Astrocyte (in vitro differentiated cells and primary cell): ENCODE measurements around the gene ETV1. TPM values are rescaled to one million over a fixed set of nuclear protein-coding genes. Genes with fewer than 3 reads are reported as not detected.
A peak's percentile ranks its signal among the peaks of the same experiment; 100 is the strongest.

Experiments
- DNase-seq: peaks from one replicate; pipeline ENCODE4 v3.0.0-alpha.2; 2010; ENCODE audit warnings: low read depth
- FAIRE-seq: peaks from 2 replicates; lab custom pipeline; 2011; peaks lifted over from hg19 to GRCh38; lab: Jason Lieb, UNC
- H2AFZ ChIP-seq: 2 replicates; pipeline ENCODE4 v1.6.0; 2012; ENCODE audit warnings: low read depth, low read length, inconsistent platforms
- H3K27ac ChIP-seq: 2 replicates; pipeline ENCODE4 v1.5.1; 2011; ENCODE audit warnings: low read depth, low read length, inconsistent platforms
- H3K27me3 ChIP-seq: 2 replicates; pipeline ENCODE4 v1.6.0; 2011; ENCODE audit warnings: low read length, inconsistent platforms; ENCODE audit not compliant: insufficient read depth
- H3K36me3 ChIP-seq: 2 replicates; pipeline ENCODE4 v1.5.1; 2011; ENCODE audit warnings: low read length, inconsistent platforms; ENCODE audit not compliant: insufficient read depth
- H3K4me1 ChIP-seq: 2 replicates; pipeline ENCODE4 v1.5.1; 2011; ENCODE audit warnings: low read length, inconsistent platforms; ENCODE audit not compliant: insufficient read depth
- H3K4me2 ChIP-seq: 2 replicates; pipeline ENCODE4 v1.6.0; 2012; ENCODE audit warnings: low read length, inconsistent platforms
- H3K4me3 ChIP-seq: 2 replicates; pipeline ENCODE4 v1.5.1; 2011; ENCODE audit warnings: low read depth, mild to moderate bottlenecking, low read length, inconsistent platforms; ENCODE audit not compliant: insufficient read depth
- H3K79me2 ChIP-seq: 2 replicates; pipeline ENCODE4 v1.6.0; 2012; ENCODE audit warnings: mild to moderate bottlenecking, low read length, inconsistent platforms; ENCODE audit not compliant: insufficient read depth
- H3K9ac ChIP-seq: 2 replicates; pipeline ENCODE4 v1.6.0; 2012; ENCODE audit warnings: mild to moderate bottlenecking, low read length, inconsistent platforms
- H3K9me3 ChIP-seq: 2 replicates; pipeline ENCODE4 v1.5.1; 2012; ENCODE audit warnings: low read depth, mild to moderate bottlenecking, low read length, inconsistent platforms; ENCODE audit not compliant: insufficient read depth
- H4K20me1 ChIP-seq: 2 replicates; pipeline ENCODE4 v1.6.0; 2012; ENCODE audit warnings: low read length, inconsistent platforms; ENCODE audit not compliant: insufficient read depth
- H3K27ac Mint-ChIP-seq: one replicate; pipeline ENCODE4 v1.8.0; 2021; ENCODE audit warnings: mild to moderate bottlenecking, mixed read lengths; ENCODE audit not compliant: unreplicated experiment
- H3K27me3 Mint-ChIP-seq: one replicate; pipeline ENCODE4 v1.8.0; 2021; ENCODE audit warnings: low read depth, mixed read lengths; ENCODE audit not compliant: unreplicated experiment
- H3K36me3 Mint-ChIP-seq: one replicate; pipeline ENCODE4 v1.8.0; 2021; ENCODE audit warnings: low read depth, mixed read lengths; ENCODE audit not compliant: unreplicated experiment
- H3K4me1 Mint-ChIP-seq: one replicate; pipeline ENCODE4 v1.8.0; 2021; ENCODE audit warnings: low read depth, mixed read lengths; ENCODE audit not compliant: unreplicated experiment
- H3K4me3 Mint-ChIP-seq: one replicate; pipeline ENCODE4 v1.8.0; 2021; ENCODE audit warnings: mild to moderate bottlenecking, moderate library complexity, mixed read lengths; ENCODE audit not compliant: unreplicated experiment
- H3K9me3 Mint-ChIP-seq: one replicate; pipeline ENCODE4 v1.8.0; 2021; ENCODE audit warnings: mild to moderate bottlenecking, mixed read lengths; ENCODE audit not compliant: unreplicated experiment
- CTCF ChIP-seq: IDR thresholded peaks from 2 replicates; pipeline ENCODE4 v1.5.1; 2011; ENCODE audit warnings: low read depth, mild to moderate bottlenecking, inconsistent platforms, low read length, moderate library complexity; ENCODE audit not compliant: insufficient read depth
- EZH2 ChIP-seq: IDR thresholded peaks from 2 replicates; pipeline ENCODE4 v1.6.1; 2012; ENCODE audit warnings: mild to moderate bottlenecking, low read length, inconsistent platforms; ENCODE audit not compliant: insufficient read depth
- total RNA-seq: library from RNA; stranded (reverse); gene quantifications from 2 replicates; pipeline ENCODE4 v1.2.1, GENCODE V29; 2021

The ETV1 gene
- total RNA-seq, 1 donor from 2014 or later, result 12.6 TPM

- H3K27ac ChIP-seq, result no peak overlapping the region
- H3K36me3 Mint-ChIP-seq, result no peaks in the 10 kb centered on the region
- H3K4me2 ChIP-seq, result no peak overlapping the region
- no peak overlapping the region for H2AFZ ChIP-seq
- peaks cover 4% of the 10 kb centered on the region for H3K4me1 ChIP-seq
- H3K27me3 Mint-ChIP-seq, result no peaks in the 10 kb centered on the region
- no peak overlapping the region for H3K27ac Mint-ChIP-seq
- H3K9ac ChIP-seq, result no peak overlapping the region
- H3K4me3 ChIP-seq, result no peak overlapping the region
- no peaks in the 10 kb centered on the region for H3K9me3 ChIP-seq
- H3K79me2 ChIP-seq, result no peaks in the 10 kb centered on the region
- DNase-seq, result no peak
- no peaks in the 10 kb centered on the region for H3K9me3 Mint-ChIP-seq
- H3K27me3 ChIP-seq, result no peaks in the 10 kb centered on the region
- H3K4me3 Mint-ChIP-seq, result no peak overlapping the region
- no peaks in the 10 kb centered on the region for H3K36me3 ChIP-seq
- peaks cover 11% of the 10 kb centered on the region for H3K4me1 Mint-ChIP-seq
- H4K20me1 ChIP-seq, result no peaks in the 10 kb centered on the region
- TF ChIP-seq EZH2, result no peak
- TF ChIP-seq CTCF, result no peak
- no peak for FAIRE-seq
Observed at GRCh38 chr7:13949445-13949844, 40.0 kb downstream of the ETV1 start.

DNA sequence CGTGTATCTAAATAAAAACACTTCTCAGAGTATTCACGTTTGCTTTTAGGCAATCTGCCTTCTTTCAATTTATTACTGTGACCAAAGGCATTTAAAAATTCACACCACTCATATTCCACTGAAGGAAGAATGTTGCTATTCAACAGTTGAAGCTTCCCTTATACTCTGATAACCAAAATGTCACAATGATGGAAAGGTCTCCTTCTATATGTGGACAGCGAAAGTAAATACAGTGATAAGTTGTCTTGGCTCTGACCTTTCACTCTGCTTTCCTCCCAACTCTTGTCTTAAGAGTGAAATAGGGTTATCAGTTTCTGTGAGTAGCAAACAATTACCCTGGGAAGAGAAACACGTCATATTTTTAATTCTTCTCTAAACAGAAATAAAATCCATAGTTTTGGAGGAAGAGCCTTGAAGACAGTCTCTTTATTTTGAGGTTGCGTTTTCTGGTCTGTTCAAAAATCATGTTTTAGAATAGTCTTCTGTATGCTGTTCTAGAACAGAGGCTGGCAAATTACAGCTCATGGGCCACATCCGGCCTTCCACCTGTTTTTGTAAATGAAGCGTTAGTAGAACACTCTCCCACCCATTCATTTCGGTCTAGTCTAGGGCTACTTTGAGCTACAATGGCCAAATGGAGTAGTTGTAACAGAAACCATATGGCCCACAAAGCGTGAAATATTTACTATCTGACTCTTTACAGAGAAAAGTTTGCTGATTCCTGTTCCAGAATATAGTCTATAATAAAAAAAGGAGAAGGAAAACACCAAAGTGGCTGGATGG is 41.3 kb downstream of the ETV1 start:
- no peak overlapping the region for H3K4me2 ChIP-seq
- H4K20me1 ChIP-seq, result no peaks in the 10 kb centered on the region
- H3K4me3 Mint-ChIP-seq, result no peak overlapping the region
- H3K27me3 ChIP-seq, result no peaks in the 10 kb centered on the region
- no peaks in the 10 kb centered on the region for H3K36me3 Mint-ChIP-seq
- H3K9me3 ChIP-seq, result no peaks in the 10 kb centered on the region
- no peaks in the 10 kb centered on the region for H3K36me3 ChIP-seq
- no peaks in the 10 kb centered on the region for H3K79me2 ChIP-seq
- H3K9me3 Mint-ChIP-seq, result no peaks in the 10 kb centered on the region
- H3K27me3 Mint-ChIP-seq, result no peaks in the 10 kb centered on the region
- H3K4me1 Mint-ChIP-seq, result peaks cover 11% of the 10 kb centered on the region
- TF ChIP-seq EZH2, result no peak
- no peak for TF ChIP-seq CTCF
- peaks cover 4% of the 10 kb centered on the region for H3K4me1 ChIP-seq
- no peak overlapping the region for H2AFZ ChIP-seq
- H3K4me3 ChIP-seq, result no peak overlapping the region
- peak; percentile 29 for DNase-seq
- FAIRE-seq, result no peak
- H3K27ac Mint-ChIP-seq, result no peak overlapping the region
- no peak overlapping the region for H3K9ac ChIP-seq
- H3K27ac ChIP-seq, result no peak overlapping the region

GRCh38 chr7:13947535-13947934 is 41.9 kb downstream of the ETV1 start:
- DNase-seq (no peak), FAIRE-seq (no peak)
- Histone ChIP-seq H3K9ac (no peak overlapping the region), H3K9me3 (no peaks in the 10 kb centered on the region), H3K4me3 (no peak overlapping the region), H3K79me2 (no peaks in the 10 kb centered on the region), H4K20me1 (no peaks in the 10 kb centered on the region), H2AFZ (no peak overlapping the region), H3K27ac (no peak overlapping the region), H3K4me1 (peaks cover 4% of the 10 kb centered on the region), H3K27me3 (no peaks in the 10 kb centered on the region), H3K36me3 (no peaks in the 10 kb centered on the region), H3K4me2 (no peak overlapping the region)
- H3K27ac Mint-ChIP-seq, result no peak overlapping the region
- no peaks in the 10 kb centered on the region for H3K27me3 Mint-ChIP-seq
- no peak overlapping the region for H3K4me3 Mint-ChIP-seq
- H3K9me3 Mint-ChIP-seq, result no peaks in the 10 kb centered on the region
- no peak for TF ChIP-seq EZH2
- no peak for TF ChIP-seq CTCF
- H3K4me1 Mint-ChIP-seq, result peaks cover 11% of the 10 kb centered on the region
- no peaks in the 10 kb centered on the region for H3K36me3 Mint-ChIP-seq
